GM10266 (cell line): ENCODE results near the gene ALG11.

Experiments used
- DNase-seq: peaks from one replicate; pipeline ENCODE4 v3.0.0; 2012; ENCODE audit errors: extremely low spot score
- TF ChIP-seq, protein P1 (sequence below): IDR thresholded peaks from 2 replicates; pipeline ENCODE4 v1.5.1; 2012; ENCODE audit warnings: mild to moderate bottlenecking, low read depth; ENCODE audit not compliant: control insufficient read depth, insufficient read depth; ENCODE audit errors: missing control alignments

ALG11 gene

DNA sequence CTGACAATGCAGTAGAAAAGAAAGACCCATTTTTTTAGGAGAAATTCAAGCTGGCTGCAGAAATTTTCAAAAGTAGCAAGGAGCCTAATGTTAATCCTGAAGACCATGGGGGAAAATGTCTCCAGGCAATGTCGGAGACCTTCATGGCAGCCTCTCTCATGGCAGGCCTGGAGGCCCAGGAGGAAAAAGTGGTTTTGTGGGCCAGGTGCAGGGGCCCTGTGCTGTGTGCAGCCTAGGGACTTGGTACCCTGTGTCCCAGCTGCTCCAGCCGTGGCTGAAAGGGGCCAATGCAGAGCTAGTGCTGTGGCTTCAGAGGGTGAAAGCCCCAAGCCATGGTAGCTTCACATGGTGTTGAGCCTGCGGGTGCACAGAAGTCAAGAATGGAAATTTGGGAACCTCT lies 4.1 kb downstream of the ALG11 start:
- no peak for DNase-seq
- TF ChIP-seq, protein P1, sequence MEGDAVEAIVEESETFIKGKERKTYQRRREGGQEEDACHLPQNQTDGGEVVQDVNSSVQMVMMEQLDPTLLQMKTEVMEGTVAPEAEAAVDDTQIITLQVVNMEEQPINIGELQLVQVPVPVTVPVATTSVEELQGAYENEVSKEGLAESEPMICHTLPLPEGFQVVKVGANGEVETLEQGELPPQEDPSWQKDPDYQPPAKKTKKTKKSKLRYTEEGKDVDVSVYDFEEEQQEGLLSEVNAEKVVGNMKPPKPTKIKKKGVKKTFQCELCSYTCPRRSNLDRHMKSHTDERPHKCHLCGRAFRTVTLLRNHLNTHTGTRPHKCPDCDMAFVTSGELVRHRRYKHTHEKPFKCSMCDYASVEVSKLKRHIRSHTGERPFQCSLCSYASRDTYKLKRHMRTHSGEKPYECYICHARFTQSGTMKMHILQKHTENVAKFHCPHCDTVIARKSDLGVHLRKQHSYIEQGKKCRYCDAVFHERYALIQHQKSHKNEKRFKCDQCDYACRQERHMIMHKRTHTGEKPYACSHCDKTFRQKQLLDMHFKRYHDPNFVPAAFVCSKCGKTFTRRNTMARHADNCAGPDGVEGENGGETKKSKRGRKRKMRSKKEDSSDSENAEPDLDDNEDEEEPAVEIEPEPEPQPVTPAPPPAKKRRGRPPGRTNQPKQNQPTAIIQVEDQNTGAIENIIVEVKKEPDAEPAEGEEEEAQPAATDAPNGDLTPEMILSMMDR, result no peak

DNA sequence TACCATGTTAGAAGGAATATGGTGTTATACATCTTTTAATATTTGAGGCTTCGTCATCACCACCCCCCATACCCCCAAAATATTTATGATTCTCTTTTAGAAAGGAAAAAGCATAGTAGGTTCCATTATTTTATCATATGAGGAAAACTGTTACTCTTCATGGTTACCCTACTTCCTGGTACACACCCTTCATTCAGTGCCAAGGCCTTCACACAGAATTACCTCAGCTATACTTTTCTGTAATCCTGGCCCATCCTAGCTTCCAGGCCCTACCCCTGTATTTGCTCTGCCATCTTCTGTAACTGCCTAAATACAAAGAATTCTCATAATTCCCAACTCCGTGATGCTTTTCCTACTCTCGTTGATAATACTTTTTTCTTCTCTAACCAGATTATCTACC lies 8.0 kb downstream of the ALG11 start:
- TF ChIP-seq, protein P1, result no peak
- DNase-seq, result no peak

DNA sequence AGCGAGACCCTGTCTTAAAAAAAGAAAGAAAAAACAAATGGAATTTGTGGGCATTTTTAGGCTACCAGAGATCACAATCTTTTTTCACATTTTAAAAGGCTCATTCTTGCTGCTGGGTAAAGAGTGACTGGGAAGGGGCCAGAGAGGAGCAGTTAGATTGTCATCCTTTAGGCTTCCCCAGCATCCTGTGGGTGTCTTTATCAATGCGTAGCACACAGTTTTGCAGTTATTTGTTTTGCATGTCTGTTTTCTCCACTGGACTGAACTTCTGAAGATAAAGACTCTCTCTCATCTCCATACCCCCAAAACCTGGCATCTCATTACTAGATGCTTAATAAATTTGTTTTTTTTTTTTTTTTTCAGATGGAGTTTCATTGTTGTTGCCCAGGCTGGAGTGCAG lies 10.2 kb downstream of the ALG11 start:
- TF ChIP-seq, protein P1, result no peak
- DNase-seq, result no peak

DNA sequence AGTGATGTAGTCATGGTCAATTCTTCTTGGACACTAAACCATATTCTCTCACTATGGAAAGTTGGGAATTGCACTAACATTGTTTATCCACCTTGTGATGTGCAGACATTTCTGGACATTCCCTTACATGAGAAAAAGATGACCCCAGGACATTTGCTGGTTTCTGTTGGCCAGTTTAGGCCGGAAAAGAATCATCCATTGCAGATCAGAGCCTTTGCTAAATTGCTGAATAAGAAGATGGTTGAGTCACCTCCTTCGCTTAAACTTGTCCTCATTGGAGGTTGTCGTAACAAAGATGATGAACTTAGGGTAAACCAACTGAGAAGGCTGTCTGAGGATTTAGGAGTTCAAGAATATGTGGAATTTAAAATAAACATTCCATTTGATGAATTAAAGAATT lies 12.3 kb downstream of the ALG11 start, which contains the start of gene UTP14C:
TSS of gene UTP14C (plus strand) at position 211 of the 400 bp plus-strand sequence. CDS start 4,114 bp downstream, outside the sequence.
- TF ChIP-seq, protein P1, result no peak
- no peak for DNase-seq

DNA sequence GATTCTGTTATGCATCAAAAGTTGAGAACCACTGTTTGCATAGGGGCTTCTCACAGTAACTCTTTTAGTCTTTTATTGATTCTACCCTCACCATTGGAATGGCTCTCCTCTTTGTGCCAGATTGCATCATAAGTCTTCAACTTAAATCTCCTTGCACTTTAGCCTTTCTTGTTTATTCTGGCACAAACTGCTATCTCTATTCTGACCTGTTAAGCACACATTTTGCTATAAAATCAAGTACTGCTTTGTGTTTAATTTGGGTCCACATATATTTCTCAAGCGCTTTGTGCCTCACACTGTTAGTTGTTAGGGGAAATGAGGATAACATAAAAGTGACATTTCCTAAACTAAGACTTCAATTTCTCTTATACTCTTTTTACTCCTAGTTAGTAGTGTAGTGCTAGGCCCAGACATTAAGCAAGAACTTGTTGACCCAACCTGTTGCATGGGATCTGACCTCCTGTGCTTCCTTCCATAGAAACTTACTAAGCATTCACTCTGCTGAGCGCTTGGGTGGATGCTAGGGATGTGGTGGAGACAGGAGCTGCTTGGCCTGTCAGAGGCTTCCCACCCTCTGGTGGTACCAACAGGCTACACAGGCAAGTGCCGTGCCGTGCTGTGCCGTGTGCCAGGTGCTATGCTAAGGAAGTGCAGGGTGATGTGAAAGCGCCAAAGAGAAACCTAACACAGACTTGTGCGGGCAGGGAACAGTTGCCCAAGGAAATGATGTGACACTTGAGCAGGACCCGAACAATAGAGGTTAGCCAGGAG lies 13.5 kb downstream of the ALG11 start:
- TF ChIP-seq, protein P1, result no peak
- no peak for DNase-seq

DNA sequence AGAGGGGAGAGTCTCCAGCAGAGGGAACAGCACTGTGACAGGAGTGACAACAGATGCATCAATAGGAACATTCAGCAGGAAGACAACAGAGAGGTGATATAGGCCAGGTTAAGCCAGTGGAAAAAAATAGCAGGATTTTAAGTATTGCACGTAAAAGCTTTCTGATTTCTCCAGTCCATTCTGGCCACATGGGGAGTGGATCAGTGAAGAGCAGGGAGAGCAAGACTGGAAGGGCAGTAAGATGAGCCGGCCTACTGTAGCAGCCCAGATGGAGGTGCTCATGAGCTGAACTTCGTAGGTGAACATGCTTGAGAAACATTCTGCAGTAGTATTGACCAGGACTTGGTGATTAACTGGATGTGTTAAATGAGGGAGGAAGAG lies 14.0 kb downstream of the ALG11 start:
- DNase-seq, result no peak
- TF ChIP-seq, protein P1, result no peak

DNA sequence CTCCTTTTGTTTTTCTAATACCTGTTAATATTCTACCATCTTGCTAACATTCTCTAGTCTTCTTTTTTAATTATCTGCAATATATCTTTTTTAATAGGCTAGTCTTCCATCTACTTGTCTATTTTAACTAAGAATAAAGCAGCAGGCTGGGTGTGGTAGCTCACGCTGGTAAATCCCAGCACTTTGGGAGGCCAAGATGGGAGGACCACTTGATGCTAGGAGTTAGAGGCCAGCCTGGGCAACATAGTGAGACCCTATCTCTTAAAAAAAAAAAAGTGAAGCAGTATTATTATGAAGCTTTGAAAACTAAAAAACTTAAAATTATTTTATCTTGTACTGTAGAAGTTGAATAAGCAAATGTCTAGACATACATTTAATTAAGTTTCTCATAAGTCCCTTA lies 15.6 kb downstream of the ALG11 start:
- no peak for DNase-seq
- TF ChIP-seq, protein P1, result no peak
